Activated T-cell treated with anti-CD3 and anti-CD28 coated beads for 4 hours (primary cell): ENCODE data around the gene DGLUCY.
A peak's percentile ranks its signal among the peaks of the same experiment; 100 is the strongest.
"Not testable (repeated sequence)": the region's sequence is repeated elsewhere in the genome, so short reads cannot be mapped to it uniquely, and the experiment has no call there.

Experiments used
- DNase-seq: peaks from one replicate; pipeline ENCODE4 v3.0.0-alpha.2; 2020

DGLUCY gene

DNA sequence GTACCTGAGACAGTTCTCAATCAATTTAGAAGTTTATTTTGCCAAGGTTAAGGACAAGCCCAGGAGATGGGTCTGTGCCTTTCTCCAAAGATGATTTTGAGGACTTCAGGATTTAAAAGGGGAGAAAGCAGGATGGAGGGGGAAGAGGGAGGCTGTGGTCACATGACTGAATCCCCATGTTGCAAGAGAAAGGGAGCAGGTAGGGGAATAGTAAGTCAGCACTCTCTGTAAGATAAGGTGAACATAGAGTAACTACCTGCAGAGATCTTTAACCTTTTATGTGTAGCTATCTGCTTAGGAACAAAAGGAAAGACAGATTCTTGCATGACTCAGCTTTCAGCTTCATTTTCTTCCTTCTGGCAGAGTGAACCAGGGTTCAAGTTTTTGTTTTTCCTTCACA is 25.9 kb downstream of the DGLUCY start:
- DNase-seq, result no peak

DNA sequence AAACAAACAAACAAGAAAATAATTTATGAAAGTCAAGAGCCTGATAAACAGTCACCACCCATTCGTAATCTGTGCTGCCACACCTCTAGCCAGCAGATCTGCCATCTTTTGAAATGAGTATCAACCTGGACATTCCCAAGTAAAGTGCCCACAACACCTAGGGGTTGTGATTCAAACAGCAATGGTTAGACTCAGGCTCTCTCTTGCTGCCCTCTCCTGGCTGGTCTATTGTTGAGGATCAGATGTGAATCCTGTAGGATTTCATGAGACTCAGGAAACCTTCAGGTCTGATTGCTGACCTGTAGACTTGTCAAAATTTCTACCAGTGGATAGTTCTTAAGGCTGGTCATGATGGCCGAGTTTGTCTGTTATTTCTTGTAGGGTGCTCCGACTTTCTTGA is 26.8 kb downstream of the DGLUCY start:
- DNase-seq, result no peak

DNA sequence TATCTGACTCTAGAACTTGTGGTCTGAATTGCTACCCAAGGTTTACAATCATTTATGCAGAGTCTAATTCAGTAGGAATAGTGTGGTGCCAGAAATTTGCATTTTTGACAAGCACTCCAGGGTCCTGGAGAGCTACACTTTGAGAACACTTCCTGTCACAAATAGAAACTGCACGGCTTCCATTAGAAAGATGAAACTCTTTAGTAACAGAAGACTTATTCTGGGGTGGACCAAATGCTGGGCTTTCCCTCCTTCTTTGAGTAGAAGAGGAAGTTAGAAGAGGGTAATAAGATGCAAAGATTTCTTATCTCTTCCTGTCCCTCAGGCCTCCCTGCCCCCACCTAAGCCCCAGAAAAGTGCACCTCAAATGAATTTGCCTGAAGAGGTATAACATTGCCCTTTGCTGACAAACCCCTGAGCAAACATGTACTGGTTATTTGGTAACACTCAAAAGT is 28.4 kb downstream of the DGLUCY start:
- no peak for DNase-seq

DNA sequence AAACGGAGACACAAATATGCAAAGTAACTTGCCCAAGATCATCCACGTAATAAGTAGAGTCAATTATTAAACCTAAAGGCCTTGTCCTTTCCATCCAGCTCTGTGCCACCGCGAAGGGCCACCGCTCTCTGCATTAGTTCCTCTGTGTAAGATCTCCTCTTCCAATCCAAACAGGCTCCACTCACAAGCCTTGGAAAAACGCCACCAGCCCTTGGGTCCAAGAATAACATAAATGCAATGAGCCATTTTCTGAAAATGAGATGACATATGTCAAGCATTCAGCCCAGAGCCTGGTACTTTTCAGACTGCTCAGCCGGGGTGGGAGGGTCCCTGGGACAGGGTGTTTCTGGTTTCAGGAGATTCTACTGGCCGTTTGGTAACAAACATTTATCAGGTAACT is 30.0 kb downstream of the DGLUCY start:
- DNase-seq, result no peak

- no peak for DNase-seq
These were observed 30.7 kb downstream of the DGLUCY start for GRCh38 chr14:91144425-91145145.

DNA sequence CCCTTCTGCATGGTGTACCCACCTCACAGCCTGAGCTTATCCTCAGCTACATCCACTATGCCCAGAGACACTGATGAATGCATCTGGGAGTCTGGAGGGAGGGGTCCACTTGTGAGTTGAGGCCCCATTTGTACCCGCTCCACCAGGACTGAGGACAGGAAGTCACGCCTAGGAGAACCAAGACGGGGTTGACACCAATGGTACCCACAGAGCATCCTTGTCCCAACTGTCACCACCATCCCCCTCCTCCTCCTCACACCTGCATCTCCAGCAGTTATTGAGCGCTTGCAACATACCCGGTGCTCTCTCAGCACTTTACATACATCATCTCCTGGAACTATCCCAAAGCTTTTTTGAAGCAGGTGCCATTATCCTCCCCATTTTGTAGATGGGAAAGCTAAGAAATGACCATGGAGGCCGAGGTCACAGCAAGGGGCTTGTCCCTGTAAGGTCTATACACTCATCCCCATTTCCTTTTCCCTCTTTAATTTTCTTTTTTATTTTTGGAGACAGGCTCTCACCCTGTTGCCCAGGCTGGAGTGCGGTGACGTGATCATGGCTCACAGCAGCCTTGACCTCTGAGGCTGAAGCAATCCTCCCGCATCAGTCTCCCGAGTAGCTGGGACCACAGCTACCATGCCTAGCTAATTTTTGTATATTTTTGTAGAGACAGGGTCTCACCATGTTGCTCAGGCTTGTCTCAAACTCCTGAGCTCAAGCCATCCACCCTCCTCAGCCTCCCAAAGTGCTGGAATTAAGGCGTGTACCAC is 31.7 kb downstream of the DGLUCY start:
- no peak for DNase-seq

- DNase-seq, result no peak
These were observed 32.8 kb downstream of the DGLUCY start for GRCh38 chr14:91146661-91147060.

- DNase-seq, result no peak
These were observed 35.6 kb downstream of the DGLUCY start for GRCh38 chr14:91149462-91149861.

DNA sequence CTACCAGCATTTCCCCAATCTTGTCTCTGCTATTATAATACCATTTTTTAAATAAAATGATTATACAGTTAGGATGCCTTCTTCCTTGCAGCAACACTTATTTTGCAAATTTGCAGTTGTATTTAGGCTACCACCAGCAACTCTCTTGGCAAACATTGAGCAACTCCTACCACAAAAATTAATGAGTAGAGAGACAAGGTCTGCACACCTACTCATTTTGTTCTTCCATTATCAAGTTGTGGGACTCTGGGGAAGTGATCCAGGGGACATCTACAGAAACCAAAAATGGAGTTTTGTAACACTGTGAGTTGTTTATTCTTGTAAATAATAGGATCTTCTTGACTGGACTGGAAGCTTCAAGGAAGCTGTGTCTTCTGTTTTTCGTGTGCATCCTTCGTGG is 38.6 kb downstream of the DGLUCY start:
- no peak for DNase-seq

- no peak for DNase-seq
These were observed 39.5 kb downstream of the DGLUCY start for GRCh38 chr14:91153360-91153759.

DNA sequence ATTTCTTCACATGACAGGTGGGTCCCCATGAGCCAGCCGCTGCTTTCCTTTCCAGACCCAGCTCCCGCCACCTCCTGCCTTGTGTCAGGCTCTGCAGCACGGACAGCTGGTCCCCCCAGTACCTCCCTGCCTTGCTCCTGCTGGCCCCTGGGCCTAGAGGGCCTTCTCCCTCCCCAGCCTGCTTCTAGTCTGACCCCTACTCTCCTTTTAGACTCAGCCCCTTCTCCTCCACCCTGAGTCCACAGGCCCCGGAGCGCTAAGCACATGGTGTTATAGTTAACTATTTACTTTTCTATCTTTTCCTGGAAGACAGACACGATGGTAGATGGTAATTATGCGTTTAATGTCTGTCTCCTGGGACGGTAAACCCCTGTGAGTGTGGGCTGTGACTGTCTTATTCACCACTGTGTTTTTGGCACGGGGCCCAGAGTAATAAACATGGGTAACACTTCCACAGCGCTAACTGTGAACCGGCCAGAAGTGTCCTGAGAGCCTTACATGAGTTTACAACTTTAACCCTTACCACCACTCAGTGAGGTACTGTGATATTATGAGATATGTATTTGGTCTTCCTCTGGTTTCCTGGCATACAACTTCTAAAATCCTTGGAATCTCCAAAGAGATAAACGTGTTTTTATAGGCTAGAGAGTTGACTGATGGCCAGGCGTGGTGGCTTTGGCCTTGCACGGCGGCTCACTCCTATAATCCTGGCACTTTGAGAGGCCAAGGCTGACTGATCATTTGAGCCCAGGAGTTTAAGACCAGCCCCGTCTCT is 41.2 kb downstream of the DGLUCY start:
- DNase-seq, result peak; percentile 13

- DNase-seq, result no peak
These were observed 41.8 kb downstream of the DGLUCY start for GRCh38 chr14:91155626-91156089.

DNA sequence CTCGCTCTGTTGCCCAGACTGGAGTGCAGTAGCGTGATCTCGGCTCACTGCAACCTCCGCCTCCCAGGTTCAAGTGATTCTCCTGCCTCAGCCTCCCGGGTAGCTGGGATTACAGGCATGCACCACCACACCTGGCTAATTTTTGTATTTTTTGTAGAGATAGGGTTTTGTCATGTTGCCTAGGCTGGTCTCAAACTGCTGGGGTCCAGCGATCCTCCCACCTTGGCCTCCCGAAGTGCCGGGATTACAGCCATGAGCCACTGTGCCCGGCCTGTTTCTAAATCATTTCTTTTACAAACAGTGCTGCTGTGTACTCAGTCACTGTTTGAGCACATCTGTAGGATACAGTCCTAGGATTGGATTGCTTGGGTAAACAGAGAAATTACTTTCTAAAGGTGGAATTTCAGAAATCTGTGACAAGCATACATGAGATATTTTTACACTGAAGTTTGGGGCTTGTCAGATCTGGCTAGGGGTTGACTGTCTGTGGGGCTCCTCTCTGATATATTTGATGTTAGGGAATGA is 42.3 kb downstream of the DGLUCY start:
- not testable (repeated sequence) for DNase-seq

DNA sequence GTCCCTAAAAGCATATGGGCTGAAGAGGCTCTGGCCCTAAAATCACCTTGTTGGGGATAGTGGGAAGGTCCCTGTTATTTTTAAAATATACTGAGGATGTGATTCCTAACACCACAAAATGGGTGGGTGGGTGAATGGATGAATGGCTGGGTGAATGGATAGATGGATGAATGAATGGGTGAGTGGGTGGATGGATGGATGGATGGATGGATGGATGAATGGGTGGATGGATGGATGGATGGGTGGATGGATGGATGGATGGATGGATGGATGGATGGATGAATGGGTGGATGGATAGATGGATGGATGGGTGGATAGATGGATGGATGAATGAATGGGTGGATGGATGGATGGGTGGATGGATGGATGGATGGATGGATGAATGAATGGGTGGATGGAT is 43.0 kb downstream of the DGLUCY start:
- DNase-seq, result not testable (repeated sequence)

- DNase-seq, result no peak
These were observed 44.4 kb downstream of the DGLUCY start for GRCh38 chr14:91158091-91158790.

GRCh38 chr14:91159182-91159581 is 45.3 kb downstream of the DGLUCY start:
- DNase-seq, result no peak

- DNase-seq, result no peak
These were observed 46.0 kb downstream of the DGLUCY start for GRCh38 chr14:91159906-91160305.

DNA sequence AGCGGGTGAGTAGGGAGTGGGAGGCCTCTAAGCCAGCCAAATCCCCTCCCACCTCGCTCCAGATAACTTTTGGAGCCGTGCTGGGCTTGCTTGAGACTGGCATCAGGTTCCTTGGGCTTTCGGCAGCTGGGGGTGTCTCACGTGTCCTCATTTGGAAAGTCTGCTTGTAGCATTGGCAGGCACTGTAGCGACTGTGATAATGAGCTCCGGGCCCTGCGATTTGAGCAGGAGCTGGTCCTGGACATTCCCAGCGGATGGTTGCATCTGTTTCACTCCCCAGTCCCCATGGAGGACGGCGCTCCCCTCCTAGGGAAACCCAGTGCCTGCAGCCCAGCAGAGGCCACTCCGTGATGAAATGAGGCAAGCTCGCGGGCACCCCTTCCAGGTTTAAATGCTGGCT is 49.4 kb downstream of the DGLUCY start:
- no peak for DNase-seq

- no peak for DNase-seq
These were observed 50.8 kb downstream of the DGLUCY start for GRCh38 chr14:91164676-91165075.

GRCh38 chr14:91167380-91167770 is 53.5 kb downstream of the DGLUCY start:
- DNase-seq, result no peak

DNA sequence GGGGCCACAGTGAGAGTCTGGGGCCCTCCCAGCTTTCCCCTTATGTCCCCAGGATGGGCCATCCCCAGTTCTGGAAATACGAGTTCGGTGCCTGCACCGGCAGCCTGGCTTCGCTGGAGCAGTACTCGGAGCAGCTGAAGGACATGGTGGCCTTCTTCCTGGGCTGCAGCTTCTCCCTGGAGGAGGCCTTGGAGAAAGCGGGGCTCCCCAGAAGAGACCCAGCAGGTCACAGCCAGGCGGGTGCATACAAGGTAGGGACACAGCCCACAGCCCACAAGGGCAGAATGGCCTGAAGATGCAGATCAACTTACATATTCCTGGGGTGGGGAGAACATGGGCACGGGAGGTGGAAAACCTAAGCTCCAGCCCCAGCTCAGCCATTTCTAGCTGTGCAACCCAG is 56.1 kb downstream of the DGLUCY start:
- no peak for DNase-seq

DNA sequence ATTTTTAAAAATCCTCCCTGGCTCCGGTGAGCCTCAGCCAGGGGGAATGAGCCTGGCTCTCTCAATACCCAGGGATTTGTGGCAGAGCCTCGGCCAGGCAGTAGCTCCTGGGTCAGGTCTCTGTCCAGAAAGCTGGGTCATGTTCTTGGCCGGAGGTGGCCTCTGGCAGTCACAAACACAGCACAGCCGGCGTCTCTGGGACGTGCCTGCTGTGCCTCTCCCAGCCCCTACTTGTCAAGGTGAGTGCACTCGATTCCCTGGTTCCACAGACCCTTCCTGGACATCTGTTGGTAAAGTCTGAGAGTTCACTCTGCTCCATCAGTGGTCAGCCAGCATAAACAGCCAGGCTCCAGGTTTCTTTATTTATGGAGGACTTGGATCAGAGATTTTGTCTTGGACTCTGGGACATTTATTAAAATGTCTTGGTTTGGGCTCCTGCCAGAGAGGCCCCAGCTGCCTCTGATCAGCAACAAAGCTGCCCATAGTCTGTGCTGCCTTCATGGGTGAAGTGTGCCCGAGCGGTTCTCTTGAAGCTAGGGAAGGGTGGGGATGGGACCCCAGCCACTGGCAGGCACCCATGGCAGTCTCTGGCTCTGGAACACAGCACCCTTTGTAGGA is 56.7 kb downstream of the DGLUCY start:
- DNase-seq, result no peak
